ENCODE results near the gene SEC14L5.
"Not testable (repeated sequence)": the region's sequence is repeated elsewhere in the genome, so short reads cannot be mapped to it uniquely, and the experiment has no call there.

The SEC14L5 gene

DNA sequence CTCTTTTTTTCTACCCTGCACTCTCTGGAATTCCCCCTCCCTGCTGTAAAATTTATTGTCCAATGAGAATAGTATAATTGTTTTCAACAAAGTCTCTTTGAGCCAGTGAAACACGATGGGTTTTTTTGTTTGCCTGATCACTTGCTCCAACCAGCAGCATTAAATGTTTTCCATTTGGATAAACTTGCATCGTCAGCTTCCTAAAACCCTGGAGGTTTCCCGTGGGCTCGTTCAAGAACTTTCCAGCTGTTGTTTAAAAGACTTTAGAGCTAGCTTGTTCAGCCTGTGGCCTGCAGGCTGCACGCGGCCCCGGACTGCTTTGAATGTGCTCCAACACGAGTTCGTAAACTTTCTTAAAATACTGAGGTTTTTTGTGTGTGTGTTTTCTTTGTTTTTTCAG, 60.7 kb downstream of the SEC14L5 start:
- DNase-seq: no peak

DNA sequence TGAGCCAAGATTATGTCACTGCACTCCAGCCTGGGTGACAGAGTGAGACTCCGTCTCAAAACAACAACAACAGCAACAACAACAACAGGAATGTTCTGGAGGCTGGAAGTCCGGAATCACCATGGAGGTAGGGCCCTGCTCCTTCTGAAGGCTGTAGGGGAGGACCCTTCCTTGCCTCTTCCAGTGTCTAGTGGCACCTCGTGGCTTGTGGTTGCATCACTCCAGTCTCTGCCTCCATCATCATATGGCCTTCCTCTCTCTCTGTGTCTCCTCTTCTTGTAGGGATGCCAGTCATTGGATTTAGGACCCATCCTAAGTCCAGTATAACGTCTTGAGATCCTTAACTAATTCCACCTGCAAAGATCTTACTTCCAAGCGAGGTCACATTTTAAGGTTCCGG, 61.6 kb downstream of the SEC14L5 start:
- DNase-seq: no peak

DNA sequence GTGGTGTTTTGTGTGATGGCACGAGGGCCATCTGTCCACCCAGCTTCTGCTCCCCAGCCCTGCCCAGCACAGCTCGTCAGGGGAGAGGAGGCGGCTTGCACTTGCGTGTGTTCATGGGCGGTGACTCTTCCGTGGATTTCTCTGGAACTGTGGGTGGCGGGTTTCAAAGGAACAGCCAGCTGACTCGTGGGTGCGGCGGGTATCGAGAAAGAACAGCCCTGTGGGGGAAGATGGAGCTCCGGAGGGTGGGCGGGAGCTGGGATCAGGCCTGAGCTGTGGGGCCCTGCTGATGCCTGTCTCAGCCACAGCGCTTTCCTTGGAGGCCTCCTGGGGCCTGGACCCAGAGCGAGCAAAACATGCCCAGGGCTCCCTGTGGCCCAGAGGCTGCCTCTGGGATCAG, 62.4 kb downstream of the SEC14L5 start:
- DNase-seq: no peak

DNA sequence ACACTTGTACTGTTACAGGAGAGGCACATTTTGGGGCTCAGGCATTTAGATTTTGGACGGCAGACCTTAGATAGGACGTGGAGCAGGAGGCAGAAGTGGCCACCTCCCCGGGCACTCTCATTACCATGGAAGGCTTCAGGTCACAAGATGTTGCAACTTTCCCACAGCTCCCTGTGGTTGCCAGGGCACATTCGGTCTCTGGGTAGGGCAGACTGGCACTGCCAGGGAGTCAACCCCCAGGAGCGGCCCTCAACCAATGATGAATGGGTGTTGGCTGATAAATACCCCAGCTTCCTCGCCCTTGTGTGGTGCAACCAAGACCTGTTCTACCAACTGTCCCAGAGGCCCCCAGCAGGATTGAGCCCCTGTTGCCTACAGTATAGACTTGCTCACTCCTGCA, 64.4 kb downstream of the SEC14L5 start:
- DNase-seq: no peak

DNA sequence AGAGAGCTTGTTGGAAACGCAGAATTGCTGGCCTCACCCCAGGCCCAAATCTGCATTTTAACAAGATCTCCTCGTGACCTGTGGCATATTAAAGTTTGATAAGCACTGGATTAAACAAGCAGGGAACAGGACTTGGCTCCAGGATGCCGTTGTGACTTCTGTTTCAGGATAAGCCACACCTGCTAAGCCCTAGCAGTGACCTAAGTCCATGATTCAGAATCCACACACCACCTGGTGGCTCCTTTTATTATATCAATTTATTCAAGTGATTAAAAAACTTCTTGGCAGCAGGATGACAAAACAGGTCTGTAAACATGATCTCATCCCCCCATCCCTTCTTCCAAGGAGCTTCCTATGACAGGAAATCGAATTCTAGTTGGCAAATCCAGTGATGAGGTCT, 66.5 kb downstream of the SEC14L5 start:
- peak; percentile 42 for DNase-seq

DNA sequence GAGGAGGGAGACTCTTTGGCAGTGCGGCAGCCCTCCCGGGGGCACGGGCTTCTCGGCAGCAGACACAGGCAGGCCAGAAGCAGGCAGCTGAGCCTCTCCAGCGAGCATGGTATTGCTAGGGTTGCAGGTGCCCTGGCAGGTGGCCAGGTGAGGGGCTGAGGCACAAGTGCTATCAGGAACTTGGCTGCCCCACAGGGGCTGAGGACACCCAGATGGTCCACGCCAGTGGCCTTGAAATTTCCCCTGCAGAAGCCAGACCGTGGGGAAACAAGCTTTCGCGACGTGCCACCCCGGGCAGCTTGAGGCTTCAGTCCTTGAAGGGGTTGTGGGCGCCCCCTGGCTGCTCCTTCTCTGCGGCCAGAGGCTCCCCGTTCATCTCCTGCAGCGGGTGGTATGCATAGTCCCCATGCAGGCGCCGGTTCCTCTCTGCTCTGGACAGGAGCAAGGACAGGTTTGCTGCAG, 67.1 kb downstream of the SEC14L5 start:
- DNase-seq: peak; percentile 42

DNA sequence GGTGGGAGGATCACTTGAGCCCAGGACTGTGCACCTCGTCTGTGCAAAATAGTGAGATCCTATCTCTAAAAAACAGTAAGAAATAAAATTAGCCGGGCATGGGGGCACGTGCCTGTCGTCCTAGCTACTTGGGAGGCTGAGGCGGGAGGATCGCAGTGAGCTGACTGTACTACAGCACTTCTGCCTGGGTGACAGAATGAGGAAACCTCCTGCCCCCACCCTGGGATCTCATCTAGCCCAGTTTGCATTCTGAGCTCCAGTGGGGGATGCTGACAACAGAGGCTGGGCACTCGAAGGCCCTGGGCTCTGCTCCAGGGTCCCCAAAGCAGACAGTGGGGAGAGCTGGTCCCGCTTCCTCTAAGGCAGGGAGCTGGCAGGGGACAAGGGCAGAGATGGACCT, 68.5 kb downstream of the SEC14L5 start:
- no peak for DNase-seq

DNA sequence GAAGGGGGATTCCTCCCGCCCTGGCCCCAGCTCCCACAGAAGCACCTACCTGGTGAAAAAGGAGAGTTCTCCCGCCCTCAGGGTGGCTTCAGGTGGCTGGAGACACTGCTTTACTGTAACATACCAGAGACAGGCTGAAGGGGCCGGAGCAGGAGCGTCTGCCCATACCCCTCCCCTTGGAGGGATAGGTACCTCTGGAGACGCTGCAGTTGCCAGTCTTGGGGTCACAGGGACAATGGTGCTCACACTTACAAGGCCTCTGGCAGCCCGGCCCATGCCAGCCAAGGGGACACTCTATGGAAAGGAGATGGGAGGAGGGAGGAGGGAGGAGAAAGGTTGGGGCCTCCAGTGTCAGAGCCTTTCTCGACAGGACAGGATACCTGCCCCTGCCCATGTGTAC, 69.0 kb downstream of the SEC14L5 start:
- no peak for DNase-seq

DNA sequence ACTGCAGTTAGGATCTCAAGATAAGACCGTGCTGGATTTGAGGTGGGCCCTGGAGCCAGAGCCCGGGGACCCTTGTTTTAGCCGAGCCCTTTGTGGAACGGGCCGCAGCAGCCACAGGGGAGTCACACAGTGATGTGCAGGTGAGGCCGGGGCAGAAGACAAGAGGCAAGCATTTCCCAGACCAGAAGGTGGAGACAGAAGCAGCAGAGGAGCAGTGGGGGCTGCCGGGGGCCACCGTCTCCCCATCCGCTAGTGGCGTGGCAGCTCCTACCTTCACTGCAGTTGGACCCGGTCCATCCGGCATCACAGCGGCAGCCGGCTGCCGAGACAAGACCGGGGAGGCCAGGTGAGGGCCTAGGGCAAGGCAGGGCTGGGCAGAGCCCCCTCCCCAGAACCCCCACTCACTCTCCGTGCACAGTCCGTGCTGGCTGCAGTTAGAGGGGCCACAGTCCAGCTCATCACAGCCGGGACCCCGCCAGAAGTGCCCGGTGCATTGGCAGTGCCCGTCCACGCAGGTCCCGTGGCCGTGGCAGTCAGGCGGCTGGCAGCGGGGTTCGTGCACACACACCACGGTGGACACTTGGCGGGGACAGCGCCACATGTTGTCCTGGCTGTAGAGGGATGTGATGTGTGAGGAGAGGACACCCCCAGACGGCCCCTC, 69.6 kb downstream of the SEC14L5 start:
- no peak for DNase-seq

DNA sequence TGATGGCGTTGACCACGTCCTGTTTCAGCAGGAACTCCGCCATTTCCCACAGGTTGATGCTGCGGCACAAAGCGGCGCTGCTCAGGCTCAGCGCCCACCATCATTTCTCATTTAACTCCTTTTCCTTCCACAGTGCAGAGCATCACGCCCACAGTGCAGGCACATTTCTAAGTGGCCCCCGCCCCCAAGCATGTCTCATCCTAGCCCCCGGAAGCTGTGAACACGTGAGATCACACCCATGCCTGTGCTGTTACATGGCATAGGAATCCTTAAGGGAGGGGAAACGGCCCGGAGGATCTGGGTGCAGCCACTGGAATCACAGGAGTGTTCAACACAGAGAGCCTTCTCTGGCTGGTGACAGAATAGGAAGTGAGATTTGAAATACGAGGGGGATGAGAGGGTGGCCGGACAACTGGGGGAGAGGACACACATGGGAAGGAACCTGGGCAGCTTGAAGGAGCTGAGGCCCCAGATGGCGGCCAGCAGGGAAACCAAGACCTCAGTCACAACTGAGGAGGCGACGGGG, 70.9 kb downstream of the SEC14L5 start:
- no peak for DNase-seq

DNA sequence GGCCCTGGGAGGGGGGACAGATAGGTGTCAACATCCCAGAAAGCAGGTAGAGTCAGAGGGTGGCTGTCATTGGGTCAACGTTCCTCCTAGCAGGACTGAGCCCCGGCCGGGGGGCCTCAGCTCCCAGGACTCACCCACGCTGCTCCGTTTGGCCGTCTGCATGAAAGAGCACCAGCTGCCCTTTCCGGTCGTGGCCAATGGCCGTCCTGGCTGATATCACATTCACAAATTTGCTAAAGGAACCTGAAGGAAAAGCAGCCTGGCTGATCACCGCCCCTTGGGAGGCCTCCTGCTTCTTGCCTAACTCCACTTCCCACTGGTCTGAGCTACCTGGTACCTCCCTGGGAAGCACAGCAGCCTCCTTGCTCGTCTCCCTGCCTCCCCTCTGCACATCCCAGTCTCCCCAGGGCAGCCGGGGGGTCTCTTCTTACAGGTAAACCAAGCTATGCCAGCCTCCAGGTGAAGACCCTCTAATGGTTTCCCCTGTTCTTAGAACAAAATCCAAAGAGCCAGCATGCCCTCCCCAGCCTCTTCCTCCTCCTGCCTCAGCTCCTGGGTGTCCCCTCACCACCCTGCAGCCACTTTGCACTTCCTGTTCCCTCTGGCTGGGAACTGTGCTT, 72.2 kb downstream of the SEC14L5 start:
- no peak for DNase-seq

DNA sequence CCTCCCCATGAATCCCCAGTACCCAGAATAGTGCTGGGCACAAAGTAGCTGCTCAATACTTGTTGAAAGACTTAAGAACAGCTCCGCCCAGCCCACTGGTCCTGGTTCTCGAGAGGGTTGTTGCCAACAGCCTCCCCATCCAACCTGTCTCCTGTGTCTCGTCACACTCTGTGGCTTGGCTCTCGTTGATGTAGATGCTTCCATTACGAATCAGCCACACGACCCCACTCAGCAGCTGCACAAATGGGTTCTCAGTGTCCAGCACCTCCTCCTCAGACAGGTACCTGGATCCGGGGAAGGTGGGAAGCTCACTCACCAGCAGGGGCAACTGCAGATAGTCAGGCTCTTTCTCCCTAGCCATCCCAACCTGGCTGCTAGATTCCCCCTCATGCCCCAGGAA, 73.5 kb downstream of the SEC14L5 start:
- no peak for DNase-seq

DNA sequence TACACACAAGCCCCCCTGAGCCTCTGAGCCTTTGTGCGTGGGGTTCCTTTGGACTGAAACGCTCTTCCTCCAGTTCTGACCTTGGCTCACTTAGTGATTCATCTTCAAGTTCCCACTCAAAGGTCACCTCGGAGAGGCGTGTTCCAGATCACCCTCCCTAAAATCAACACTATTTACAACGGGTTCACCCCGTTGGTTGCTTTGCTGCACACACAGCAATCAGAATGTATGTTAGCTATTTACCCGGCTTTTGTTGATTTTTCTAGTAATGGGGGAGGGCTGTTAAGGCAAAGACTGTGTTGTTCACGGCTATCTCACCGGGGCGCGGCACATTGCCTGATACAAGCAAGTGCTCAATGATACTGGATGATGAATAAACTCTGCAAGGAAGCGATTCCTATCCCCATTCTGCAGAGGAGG, 74.6 kb downstream of the SEC14L5 start:
- DNase-seq: no peak

DNA sequence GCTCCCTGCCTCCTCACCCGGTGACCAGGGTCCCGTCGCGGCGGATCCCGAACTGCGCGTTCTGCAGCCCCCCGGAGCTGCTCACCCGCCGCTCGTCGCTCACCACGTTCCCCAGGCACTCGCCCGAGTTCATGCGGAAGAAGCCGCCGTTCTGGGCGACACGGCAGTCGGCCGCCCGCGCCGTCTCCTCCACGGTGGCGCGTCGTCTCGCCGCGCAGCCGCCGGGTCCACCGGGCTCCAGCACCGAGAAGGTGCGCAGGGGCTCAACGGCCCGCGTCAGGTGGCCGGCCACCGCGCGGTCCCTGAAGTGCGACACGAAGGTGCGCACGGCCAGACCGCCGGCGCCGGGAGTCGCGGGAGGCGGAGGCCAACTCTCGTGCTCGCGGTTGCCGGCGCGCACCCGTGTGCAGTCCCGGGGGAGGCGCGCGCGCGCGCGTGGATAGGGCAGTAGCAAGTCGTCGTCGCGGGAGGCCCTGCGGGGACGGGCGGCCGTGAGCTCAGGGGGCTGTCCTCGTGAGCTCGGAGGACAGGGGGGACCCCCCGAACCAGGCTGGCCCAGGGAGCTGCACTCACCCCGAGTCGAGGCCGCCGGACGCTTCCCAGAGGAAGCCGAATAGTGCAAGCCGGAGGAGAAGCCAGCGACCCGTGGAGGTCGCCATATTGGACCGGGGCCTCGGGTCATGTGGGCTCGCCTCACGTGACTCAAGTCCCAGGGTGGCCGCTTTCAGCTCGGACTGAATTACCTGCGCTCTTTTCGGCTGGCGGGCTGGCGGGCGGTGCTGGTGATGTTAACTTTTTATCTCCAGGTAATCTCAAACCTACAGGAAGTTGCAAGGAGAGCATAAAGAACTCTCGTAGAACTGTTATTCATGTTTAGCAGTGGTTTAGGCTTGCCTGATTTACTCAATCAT, 75.4 kb downstream of the SEC14L5 start, which contains the start of gene NAGPA:
Gene NAGPA (minus strand): TSS at position 680 of the 911 bp plus-strand sequence. CDS start 21 bp downstream, at position 659.
- DNase-seq: peak; percentile 11

DNA sequence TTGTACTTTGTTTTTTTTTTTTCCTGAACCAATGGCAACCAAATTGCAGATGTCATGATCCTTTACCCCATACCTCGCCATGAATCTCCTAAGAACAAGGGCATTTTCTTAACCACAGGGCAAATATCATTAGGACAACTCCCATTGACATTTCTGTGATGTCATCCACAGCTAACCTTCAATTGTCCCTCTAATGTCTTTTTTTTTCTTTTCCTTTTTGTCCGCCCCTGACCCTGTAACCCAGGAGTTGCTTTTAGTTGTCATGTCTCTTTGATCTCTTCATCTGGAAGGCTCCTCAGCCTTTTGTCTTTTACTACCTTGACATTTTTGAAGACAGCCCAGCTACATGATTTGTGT, 76.0 kb downstream of the SEC14L5 start:
- DNase-seq: no peak

DNA sequence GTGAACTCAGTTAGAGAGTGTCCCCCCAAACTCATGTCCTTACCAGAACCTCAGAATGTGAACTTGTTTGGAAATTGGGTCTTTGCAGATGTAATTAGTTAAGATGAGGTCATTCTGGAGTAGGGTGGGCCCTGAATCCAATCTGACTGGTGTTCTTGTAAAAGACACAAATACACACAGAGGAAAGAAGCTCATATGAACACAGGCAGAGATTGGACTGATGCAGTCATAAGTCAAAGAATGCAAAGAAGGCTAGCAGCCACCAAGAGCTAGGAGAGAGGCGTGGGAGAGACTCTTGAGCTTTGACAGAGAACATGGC, 77.7 kb downstream of the SEC14L5 start:
- no peak for DNase-seq

DNA sequence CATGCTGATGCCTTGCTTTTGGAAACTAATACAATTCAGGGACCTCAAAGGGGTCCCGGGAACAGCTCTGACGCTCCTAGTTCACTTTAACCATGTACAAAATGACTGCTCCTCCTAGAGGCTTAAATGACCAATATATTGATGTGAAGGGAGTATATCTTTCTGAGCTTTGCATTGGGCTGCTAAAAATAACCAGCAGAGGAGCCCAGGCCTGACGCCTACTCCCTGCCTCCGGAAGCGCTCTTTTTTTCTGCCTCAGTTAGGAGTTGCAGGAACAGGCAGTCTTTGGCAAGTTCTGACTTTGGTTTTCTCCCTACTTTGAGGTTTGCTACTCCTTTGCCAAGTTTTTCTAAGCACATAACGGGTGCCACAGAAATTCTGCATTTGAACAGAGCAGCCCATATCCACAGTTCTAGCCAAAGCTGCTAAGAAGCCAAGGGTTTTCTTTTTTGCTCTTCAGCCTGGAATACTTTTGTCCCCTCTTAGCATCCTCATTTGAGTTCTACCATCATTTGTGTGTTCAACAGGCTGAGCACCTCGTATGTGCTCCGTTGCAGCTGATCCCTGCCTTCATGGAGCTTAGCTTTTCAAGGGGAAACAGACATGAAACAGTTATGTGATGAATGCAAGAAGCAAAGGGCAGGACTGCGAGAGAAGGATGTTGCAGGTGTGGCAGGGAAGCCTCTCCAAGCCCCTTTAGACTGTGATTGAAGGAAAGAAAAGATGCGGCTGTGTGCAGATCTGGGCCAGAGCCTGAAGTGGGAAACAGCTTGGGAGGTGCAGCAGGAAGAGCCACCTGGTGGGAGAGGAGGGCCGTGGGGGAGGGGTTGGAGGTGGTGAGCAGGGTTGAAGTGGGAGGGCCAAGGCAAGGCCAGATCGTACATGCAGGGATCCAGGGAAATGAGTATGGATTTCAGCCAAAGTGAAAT, 78.4 kb downstream of the SEC14L5 start:
- no peak for DNase-seq

DNA sequence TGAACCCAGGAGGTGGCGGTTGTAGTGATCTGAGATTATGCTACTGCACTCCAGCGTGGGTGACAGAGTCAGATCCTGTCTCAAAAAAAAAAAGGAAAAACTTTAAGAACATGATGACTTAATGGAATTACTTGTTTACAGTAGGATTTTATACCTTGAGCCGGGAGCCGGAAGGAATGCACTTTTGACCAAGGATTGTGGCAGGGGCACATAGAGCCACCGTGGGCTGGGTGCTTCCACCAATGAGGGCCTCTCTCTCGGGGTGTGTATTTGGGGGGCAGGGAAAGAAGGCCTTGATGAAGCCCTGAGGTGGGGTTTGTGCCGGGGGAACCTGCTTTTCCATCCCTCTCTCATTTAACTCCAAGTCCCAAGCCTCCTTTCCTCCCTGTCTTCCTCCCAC, 82.3 kb downstream of the SEC14L5 start:
- no peak for DNase-seq

DNA sequence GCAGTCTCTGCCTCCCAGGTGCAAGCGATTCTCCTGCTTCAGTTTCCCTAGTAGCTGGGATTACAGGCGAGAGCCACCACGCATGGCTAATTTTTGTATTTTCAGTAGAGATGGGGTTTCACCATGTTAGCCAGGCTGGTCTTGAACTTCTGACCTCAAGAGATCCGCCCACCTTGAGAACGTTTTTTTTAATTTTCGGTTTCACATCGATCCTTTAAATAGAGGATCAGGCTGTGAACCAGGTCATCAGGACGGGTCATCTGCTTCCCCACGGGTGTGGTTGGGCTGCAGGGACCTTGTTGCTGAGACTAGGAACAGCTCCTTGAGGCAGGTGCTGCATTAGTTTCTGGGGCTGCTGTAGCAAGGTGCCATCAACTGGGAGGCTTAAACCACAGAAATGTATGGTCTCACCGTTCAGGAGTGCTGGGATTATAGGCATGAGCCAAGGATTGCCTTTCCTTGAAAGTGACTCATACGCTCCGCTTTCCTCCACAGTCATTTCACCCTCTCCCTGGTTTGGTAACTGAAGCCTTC, 83.5 kb downstream of the SEC14L5 start:
- no peak for DNase-seq

DNA sequence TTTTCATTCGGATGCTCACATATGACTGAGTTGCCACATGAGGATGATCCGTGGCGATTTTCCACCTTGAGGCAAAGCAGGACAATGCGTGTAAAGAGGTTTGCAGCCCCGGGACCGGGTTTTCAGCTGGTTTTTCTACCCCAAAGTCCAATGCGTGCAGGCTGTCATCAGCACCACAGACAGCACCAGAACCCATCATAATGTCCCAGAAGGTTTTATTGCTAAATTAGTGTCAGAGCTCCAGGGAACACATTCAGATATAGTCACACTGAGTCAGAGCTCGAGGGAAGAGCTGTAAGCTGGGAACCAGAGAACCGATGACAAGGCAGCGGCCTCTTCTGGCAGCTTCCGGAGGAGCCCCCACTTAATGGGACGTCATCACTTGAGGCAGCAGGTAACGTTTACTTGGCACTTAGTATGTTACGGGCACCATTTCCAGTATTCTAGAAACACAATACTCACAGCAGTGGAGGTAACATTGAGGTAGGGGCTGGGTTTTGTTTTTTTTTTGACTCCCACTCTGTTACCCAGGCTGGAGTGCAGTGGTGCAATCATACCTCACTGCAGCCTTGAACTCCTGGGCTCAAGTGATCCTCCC, 84.5 kb downstream of the SEC14L5 start:
- no peak for DNase-seq

DNA sequence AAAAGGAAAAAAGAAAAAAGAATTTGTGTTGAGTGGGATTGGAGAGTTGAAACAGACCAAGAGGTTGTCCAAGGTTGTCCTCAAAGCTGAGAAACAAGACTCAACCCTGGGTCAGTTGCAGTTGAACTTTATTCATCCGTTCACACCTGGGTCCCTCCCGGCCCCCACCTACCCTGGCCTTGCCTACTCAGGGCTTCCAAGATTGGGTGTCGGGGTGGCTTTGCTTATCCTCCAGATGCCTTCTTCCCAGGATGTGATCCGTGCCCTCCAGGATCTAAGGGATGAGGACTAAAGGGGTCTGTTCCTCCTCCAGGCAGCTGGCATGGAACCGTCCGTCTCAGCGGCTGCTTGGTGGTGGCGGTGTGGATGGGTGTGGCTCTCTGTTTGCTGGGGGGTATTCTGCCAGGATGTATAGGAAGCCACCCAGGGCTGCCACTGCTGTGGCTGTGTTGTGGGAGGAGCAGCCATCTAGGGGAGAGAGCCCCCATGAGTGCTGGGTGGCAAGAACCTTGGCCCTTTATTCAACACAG, 85.9 kb downstream of the SEC14L5 start:
- DNase-seq: no peak

DNA sequence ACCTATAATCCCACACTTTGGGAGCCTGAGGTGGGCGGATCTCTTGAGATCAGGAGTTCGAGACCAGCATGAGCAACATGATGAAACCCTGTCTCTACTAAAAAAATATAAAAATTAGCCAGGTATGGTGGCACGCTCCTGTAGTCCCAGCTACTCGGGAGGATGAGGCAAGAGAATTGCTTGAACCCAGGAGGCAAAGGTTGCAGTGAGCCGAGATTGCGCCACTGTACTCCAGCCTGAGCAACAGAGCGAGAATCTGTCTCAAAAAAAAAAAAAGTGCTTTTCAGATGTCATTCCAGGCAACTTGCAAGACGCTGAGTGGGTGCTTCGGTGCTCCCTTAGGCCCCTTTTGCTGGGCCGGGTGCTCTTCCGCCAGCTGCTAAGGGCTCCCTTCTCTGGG, 86.5 kb downstream of the SEC14L5 start:
- DNase-seq: not testable (repeated sequence)
